ENCODE measurements around the gene GLOD4. TPM values are rescaled to one million over a fixed set of nuclear protein-coding genes. Genes with fewer than 3 reads are reported as not detected.

The GLOD4 gene
- total and polyA plus RNA-seq, 2 of the 4 experiments (the other 2 are of a cell fraction), result 26.3 to 36.7 TPM

DNA sequence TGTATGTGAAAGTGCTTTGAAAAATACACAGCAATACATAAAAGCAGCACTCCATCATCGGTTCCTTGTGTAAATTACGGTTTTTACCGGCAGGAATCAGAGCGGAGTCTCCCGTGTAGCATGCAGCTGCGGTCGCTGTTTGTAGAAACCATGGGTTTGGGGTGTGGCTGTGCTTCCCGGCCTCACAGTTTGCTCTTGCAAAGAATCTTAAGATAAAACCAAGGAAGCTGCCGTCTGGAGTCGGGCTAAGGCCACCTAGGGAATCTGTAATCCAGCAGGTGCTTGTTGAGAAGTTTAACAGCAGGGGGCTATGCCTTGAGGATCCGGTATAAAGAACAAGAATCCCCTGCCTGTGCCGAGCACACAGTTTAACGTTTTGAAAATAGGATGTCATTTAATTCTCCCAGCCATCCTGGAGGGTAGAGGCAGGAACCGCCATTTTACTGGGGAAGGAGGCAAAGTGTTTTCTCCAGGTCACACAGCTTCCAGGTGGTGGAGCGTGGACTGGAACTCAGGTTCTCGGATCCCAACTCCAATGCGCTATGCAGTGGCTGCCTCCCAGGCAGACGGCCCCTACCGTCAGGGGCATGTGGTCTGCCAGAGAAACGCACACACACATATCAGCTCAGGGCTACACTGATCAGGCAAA is 55.7 kb downstream of the GLOD4 start:
- intact Hi-C loops (cut with micrococcal nuclease), result no loop called here
- Histone ChIP-seq H3K27ac (ENCODE audit: insufficient read depth, low read length) (no peak overlapping the region), H3K14ac (replicated peaks; ENCODE audit: low read depth, low read length) (no peak overlapping the region), H3K4ac (ENCODE audit: low read depth, low read length) (no peak overlapping the region), H2BK120ac (ENCODE audit: low read depth, low read length) (no peak overlapping the region), H3K4me1 (ENCODE audit: control insufficient read depth, insufficient read depth, low read length) (peaks cover 7% of the 10 kb centered on the region), H4K5ac (ENCODE audit: low read depth, low read length) (no peak overlapping the region), H3K9me1 (ENCODE audit: insufficient read depth, low read length) (peaks cover 9% of the 10 kb centered on the region), H4K20me1 (ENCODE audit: insufficient read depth, low read length) (peaks cover 4% of the 10 kb centered on the region; the same call in 1 of the 2 replicates), H3K79me1 (ENCODE audit: low read depth in 1 of 2, low read length in 2 of 2) (peaks cover 5 to 29% of the 10 kb centered on the region in 2 experiments; a peak in 3 of 4 replicates), H2AK9ac (replicated peaks; ENCODE audit: low read depth, low read length, poor library complexity) (no peak overlapping the region), H2BK5ac (ENCODE audit: low read depth, low read length, poor library complexity, severe bottlenecking) (no peak overlapping the region), H3K9me3 (ENCODE audit: control insufficient read depth, insufficient read depth, low read length) (no peaks in the 10 kb centered on the region), H3K4me3 (ENCODE audit: insufficient read depth, low read depth, low read length) (no peak overlapping the region), H2AFZ (replicated peaks; ENCODE audit: low read length, poor library complexity) (no peak overlapping the region), H2BK15ac (ENCODE audit: low read depth, low read length) (no peak overlapping the region), H3K18ac (ENCODE audit: low read depth, low read length) (no peak overlapping the region), H4K8ac (ENCODE audit: low read depth in 2 of 2, low read length in 2 of 2) (no peak overlapping the region), H3K9ac (ENCODE audit: low read depth, low read length) (no peak overlapping the region), H3K4me2 (ENCODE audit: low read depth, low read length) (no peak overlapping the region), H2BK20ac (ENCODE audit: low read depth, low read length) (no peak overlapping the region), H3K36me3 (ENCODE audit: control insufficient read depth, insufficient read depth, low read length) (no peaks in the 10 kb centered on the region), H3K56ac (ENCODE audit: extremely low read depth, insufficient read depth, low read length) (no peak overlapping the region), H3K27me3 (ENCODE audit: control insufficient read depth, insufficient read depth, low read length) (no peaks in the 10 kb centered on the region), H3K23ac (ENCODE audit: low read depth, low read length) (no peak overlapping the region), H2AK5ac (ENCODE audit: low read depth, low read length) (no peak overlapping the region), H4K91ac (ENCODE audit: insufficient read depth, low read depth, low read length) (no peak overlapping the region)
- 87% methylated on average over 6 of the region's 20 CpGs; no CpG with 5 or more reads in 1 of the 2 experiments for WGBS, 2 experiments (ENCODE audit: extremely low coverage in 2 of 2, insufficient read length in 1 of 2)
- in situ Hi-C loops (cut with MboI; ENCODE audit: low sequenced_read_pairs), result no loop called here
- DNase-seq (no peak), ATAC-seq (ENCODE audit: low read depth) (no peak)
- dilution Hi-C loops (cut with HindIII; ENCODE audit: low sequenced_read_pairs, unreplicated experiment), result no loop called here
- CTCF ChIA-PET, result no interaction called here
- TF ChIP-seq, protein P1, sequence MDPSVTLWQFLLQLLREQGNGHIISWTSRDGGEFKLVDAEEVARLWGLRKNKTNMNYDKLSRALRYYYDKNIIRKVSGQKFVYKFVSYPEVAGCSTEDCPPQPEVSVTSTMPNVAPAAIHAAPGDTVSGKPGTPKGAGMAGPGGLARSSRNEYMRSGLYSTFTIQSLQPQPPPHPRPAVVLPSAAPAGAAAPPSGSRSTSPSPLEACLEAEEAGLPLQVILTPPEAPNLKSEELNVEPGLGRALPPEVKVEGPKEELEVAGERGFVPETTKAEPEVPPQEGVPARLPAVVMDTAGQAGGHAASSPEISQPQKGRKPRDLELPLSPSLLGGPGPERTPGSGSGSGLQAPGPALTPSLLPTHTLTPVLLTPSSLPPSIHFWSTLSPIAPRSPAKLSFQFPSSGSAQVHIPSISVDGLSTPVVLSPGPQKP (IDR thresholded peaks at IDR 0.05; ENCODE audit: borderline replicate concordance, low read depth, low read length), result no peak
- TF ChIP-seq RFX5 (IDR thresholded peaks at IDR 0.05; ENCODE audit: low read depth, low read length) (no peak), MXI1 (IDR thresholded peaks at IDR 0.05; ENCODE audit: borderline replicate concordance, low read depth, low read length) (no peak), CHD1 (IDR thresholded peaks at IDR 0.05; ENCODE audit: low read depth, low read length) (no peak), CEBPB (IDR thresholded peaks at IDR 0.05; ENCODE audit: low read depth, low read length) (no peak), RCOR1 (IDR thresholded peaks at IDR 0.05; ENCODE audit: insufficient replicate concordance, low read length) (no peak), POLR2A (IDR thresholded peaks at IDR 0.05; ENCODE audit: low read depth, low read length) (no peak), RAD21 (IDR thresholded peaks at IDR 0.05; ENCODE audit: low read length) (no peak), NFE2L2 (IDR thresholded peaks at IDR 0.05; ENCODE audit: low read depth, low read length) (no peak)
- TF ChIP-seq, protein P2, sequence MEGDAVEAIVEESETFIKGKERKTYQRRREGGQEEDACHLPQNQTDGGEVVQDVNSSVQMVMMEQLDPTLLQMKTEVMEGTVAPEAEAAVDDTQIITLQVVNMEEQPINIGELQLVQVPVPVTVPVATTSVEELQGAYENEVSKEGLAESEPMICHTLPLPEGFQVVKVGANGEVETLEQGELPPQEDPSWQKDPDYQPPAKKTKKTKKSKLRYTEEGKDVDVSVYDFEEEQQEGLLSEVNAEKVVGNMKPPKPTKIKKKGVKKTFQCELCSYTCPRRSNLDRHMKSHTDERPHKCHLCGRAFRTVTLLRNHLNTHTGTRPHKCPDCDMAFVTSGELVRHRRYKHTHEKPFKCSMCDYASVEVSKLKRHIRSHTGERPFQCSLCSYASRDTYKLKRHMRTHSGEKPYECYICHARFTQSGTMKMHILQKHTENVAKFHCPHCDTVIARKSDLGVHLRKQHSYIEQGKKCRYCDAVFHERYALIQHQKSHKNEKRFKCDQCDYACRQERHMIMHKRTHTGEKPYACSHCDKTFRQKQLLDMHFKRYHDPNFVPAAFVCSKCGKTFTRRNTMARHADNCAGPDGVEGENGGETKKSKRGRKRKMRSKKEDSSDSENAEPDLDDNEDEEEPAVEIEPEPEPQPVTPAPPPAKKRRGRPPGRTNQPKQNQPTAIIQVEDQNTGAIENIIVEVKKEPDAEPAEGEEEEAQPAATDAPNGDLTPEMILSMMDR (conservative IDR thresholded peaks at IDR 0.05; ENCODE audit: low read depth, low read length), result no peak
- POLR2A ChIA-PET (ENCODE audit: unreplicated experiment), result interaction anchor here (0.6 kb wide), 1 partner anchor 255 kb away, joined by 3 read pairs; no protein-coding TSS in a partner anchor
- no TSS peak for BruUV-seq (replicated peaks)

All from IMR-90 (cell line).